ENCODE measurements around the gene ZNF24.

Gene ZNF24

GRCh38 chr18:35355140-35355618 lies 11.0 kb upstream of the ZNF24 start:
- H3K4me3 ChIP-seq (ENCODE audit: low read depth, low read length): no peak overlapping the region

- no peak overlapping the region for H3K4me3 ChIP-seq (ENCODE audit: low read depth, low read length)
Observed at GRCh38 chr18:35352778-35353177, 8.6 kb upstream of the ZNF24 start.

- no peak overlapping the region for H3K4me3 ChIP-seq (ENCODE audit: low read depth, low read length)
Observed at GRCh38 chr18:35352283-35352682, 8.1 kb upstream of the ZNF24 start.

- H3K4me3 ChIP-seq (ENCODE audit: low read depth, low read length): no peak overlapping the region
Observed at GRCh38 chr18:35348001-35348400, 3.8 kb upstream of the ZNF24 start.

- H3K4me3 ChIP-seq (ENCODE audit: low read depth, low read length): no peak overlapping the region
Observed at GRCh38 chr18:35345950-35346349, 1.7 kb upstream of the ZNF24 start.

- H3K4me3 ChIP-seq (ENCODE audit: low read depth, low read length): no peak overlapping the region
Observed at GRCh38 chr18:35345460-35345921, 1.3 kb upstream of the ZNF24 start.

- peak overlapping the region; percentile 94 for H3K4me3 ChIP-seq (ENCODE audit: low read depth, low read length)
Observed at GRCh38 chr18:35344736-35345459, 678 bp upstream of the ZNF24 start.

- peak overlapping the region; percentile 94 for H3K4me3 ChIP-seq (ENCODE audit: low read depth, low read length)
Observed at GRCh38 chr18:35343488-35343935, 708 bp downstream of the ZNF24 start.

- H3K4me3 ChIP-seq (ENCODE audit: low read depth, low read length): no peak overlapping the region
Observed at GRCh38 chr18:35337286-35337685, 6.9 kb downstream of the ZNF24 start.

- no peak overlapping the region for H3K4me3 ChIP-seq (ENCODE audit: low read depth, low read length)
Observed at GRCh38 chr18:35335866-35336265, 8.4 kb downstream of the ZNF24 start.

GRCh38 chr18:35334821-35335220 lies 9.4 kb downstream of the ZNF24 start:
- H3K4me3 ChIP-seq (ENCODE audit: low read depth, low read length): no peak overlapping the region

- H3K4me3 ChIP-seq (ENCODE audit: low read depth, low read length): no peak overlapping the region
Observed at GRCh38 chr18:35334212-35334611, 10.0 kb downstream of the ZNF24 start.

GRCh38 chr18:35331367-35332087 lies 12.7 kb downstream of the ZNF24 start:
- H3K4me3 ChIP-seq (ENCODE audit: low read depth, low read length): no peak overlapping the region

- no peak overlapping the region for H3K4me3 ChIP-seq (ENCODE audit: low read depth, low read length)
Observed at GRCh38 chr18:35328868-35329267, 15.4 kb downstream of the ZNF24 start.

- H3K4me3 ChIP-seq (ENCODE audit: low read depth, low read length): no peak overlapping the region
Observed at GRCh38 chr18:35326695-35327387, 17.4 kb downstream of the ZNF24 start.

GRCh38 chr18:35324926-35325655 lies 19.1 kb downstream of the ZNF24 start:
- no peak overlapping the region for H3K4me3 ChIP-seq (ENCODE audit: low read depth, low read length)

GRCh38 chr18:35322486-35323458 lies 21.4 kb downstream of the ZNF24 start:
- no peak overlapping the region for H3K4me3 ChIP-seq (ENCODE audit: low read depth, low read length)

- no peak overlapping the region for H3K4me3 ChIP-seq (ENCODE audit: low read depth, low read length)
Observed at GRCh38 chr18:35311496-35311895, 32.7 kb downstream of the ZNF24 start.

GRCh38 chr18:35306588-35307250 lies 37.5 kb downstream of the ZNF24 start:
- H3K4me3 ChIP-seq (ENCODE audit: low read depth, low read length): no peak overlapping the region
